Activated CD8-positive, alpha-beta T cell treated with anti-CD3 and anti-CD28 coated beads, Interleukin-2, amount 10 ng/mL, durations not matched to agents 7 days and 5 days (primary cell): ENCODE measurements around the gene CCDC3. TPM values are rescaled to one million over a fixed set of nuclear protein-coding genes. Genes with fewer than 3 reads are reported as not detected.

Source experiments
- ATAC-seq: fragments of 150-1000 bp; cut with Tn5 transposase; one replicate; pipeline ENCODE4 v1.10.0; 2021; ENCODE audit warnings: moderate library complexity
- CTCF ChIA-PET: fragments of 350-600 bp; sonication (Branson Sonifier 250); formaldehyde crosslinking; loops from one replicate; lab custom pipeline; 2021; ENCODE audit warnings: antibody characterized with exemption; lab: Charles Lee
- POLR2A ChIA-PET: fragments of 350-600 bp; sonication (Branson Sonifier 250); formaldehyde crosslinking; loops from one replicate; lab custom pipeline; 2021; ENCODE audit warnings: antibody characterized with exemption; lab: Charles Lee
- DNase-seq: peaks from one replicate; pipeline ENCODE4 v3.0.0-alpha.2; 2020
- H3K27ac Mint-ChIP-seq: one replicate; pipeline ENCODE4 v1.8.0; 2021; ENCODE audit warnings: mild to moderate bottlenecking, mixed read lengths
- H3K27me3 Mint-ChIP-seq: one replicate; pipeline ENCODE4 v1.8.0; 2021; ENCODE audit warnings: low read depth, mixed read lengths
- H3K36me3 Mint-ChIP-seq: one replicate; pipeline ENCODE4 v1.8.0; 2021; ENCODE audit warnings: low read depth, mixed read lengths
- H3K4me1 Mint-ChIP-seq: one replicate; pipeline ENCODE4 v1.8.0; 2021; ENCODE audit warnings: low read depth, mixed read lengths
- H3K4me3 Mint-ChIP-seq: one replicate; pipeline ENCODE4 v1.8.0; 2021; ENCODE audit warnings: mild to moderate bottlenecking, mixed read lengths
- H3K9me3 Mint-ChIP-seq: one replicate; pipeline ENCODE4 v1.8.0; 2022; ENCODE audit warnings: mixed read lengths; ENCODE audit not compliant: insufficient read depth
- total RNA-seq, 2 experiments: library from RNA; stranded (reverse); gene quantifications; one replicate each; pipeline ENCODE4 v1.2.3, GENCODE V29; 2021

The CCDC3 gene
- total RNA-seq, 2 experiments from 2014 or later = not detected

DNA sequence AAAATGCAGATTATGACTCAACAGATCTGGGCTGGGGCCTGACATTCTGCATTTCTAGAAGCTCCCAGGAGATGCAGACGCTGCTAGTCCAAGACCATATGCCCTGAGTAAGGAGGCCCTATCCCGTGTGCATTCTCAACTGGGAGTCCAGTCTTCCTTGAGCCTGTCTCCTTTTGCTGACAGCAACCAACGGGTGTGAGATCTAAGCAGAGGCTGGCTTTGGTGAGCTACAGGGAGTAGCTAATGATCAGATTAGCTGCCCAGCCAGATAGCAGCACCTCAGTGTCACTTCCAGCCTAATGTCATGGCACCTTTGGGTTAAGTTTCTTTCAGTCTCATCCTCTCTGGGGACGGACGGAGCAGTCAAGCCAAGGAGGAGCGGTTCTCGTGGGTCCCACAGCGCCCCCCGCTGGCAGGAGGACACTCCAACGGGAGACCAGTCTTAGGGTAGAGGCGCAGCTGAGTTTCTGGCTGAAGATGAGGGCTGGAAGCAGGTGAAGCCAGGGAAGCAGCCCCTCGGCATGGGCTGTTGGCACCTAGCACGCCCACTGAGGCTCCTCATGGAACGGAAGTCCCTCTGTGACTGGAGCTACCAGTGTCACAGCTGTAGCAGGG is 154.0 kb downstream of the CCDC3 start:
- ChIA-PET POLR2A (no interaction called here), CTCF (interaction anchor here (1.0 to 1.8 kb wide), 2 partner anchors 8 to 10 kb away, joined by 3 to 4 read pairs; no protein-coding TSS in a partner anchor)
- peaks cover 3% of the 10 kb centered on the region for H3K4me1 Mint-ChIP-seq
- no peak overlapping the region for H3K4me3 Mint-ChIP-seq
- H3K9me3 Mint-ChIP-seq = no peaks in the 10 kb centered on the region
- DNase-seq (no peak), ATAC-seq (no peak)
- H3K27me3 Mint-ChIP-seq = peaks cover 4% of the 10 kb centered on the region
- H3K36me3 Mint-ChIP-seq = no peaks in the 10 kb centered on the region
- H3K27ac Mint-ChIP-seq = no peak overlapping the region

- ATAC-seq (no peak), DNase-seq (no peak)
- Mint-ChIP-seq H3K4me3 (no peak overlapping the region), H3K4me1 (peaks cover 3% of the 10 kb centered on the region), H3K9me3 (no peaks in the 10 kb centered on the region), H3K36me3 (no peaks in the 10 kb centered on the region), H3K27me3 (peaks cover 4% of the 10 kb centered on the region), H3K27ac (no peak overlapping the region)
- ChIA-PET CTCF (interaction anchor here (1.8 kb wide), 1 partner anchor 9 kb away, joined by 4 read pairs; no protein-coding TSS in a partner anchor), POLR2A (no interaction called here)
These were observed 154.8 kb downstream of the CCDC3 start for GRCh38 chr10:12846718-12847117.

Other genes with a start within 250 kb of the CCDC3 start
- 10 to 100 TPM; 72.4 to 73.8 TPM for gene OPTN, start 98.5 kb upstream of the CCDC3 start, total RNA-seq
- 10 to 100 TPM; 68.3 to 73.5 TPM for gene MCM10, start 159.8 kb upstream of the CCDC3 start, total RNA-seq
- not detected for gene UCMA, start 232.7 kb upstream of the CCDC3 start, total RNA-seq